Measurements from ENCODE around the gene NPC2.
"Not testable (repeated sequence)": the region's sequence is repeated elsewhere in the genome, so short reads cannot be mapped to it uniquely, and the experiment has no call there.

NPC2 gene

DNA sequence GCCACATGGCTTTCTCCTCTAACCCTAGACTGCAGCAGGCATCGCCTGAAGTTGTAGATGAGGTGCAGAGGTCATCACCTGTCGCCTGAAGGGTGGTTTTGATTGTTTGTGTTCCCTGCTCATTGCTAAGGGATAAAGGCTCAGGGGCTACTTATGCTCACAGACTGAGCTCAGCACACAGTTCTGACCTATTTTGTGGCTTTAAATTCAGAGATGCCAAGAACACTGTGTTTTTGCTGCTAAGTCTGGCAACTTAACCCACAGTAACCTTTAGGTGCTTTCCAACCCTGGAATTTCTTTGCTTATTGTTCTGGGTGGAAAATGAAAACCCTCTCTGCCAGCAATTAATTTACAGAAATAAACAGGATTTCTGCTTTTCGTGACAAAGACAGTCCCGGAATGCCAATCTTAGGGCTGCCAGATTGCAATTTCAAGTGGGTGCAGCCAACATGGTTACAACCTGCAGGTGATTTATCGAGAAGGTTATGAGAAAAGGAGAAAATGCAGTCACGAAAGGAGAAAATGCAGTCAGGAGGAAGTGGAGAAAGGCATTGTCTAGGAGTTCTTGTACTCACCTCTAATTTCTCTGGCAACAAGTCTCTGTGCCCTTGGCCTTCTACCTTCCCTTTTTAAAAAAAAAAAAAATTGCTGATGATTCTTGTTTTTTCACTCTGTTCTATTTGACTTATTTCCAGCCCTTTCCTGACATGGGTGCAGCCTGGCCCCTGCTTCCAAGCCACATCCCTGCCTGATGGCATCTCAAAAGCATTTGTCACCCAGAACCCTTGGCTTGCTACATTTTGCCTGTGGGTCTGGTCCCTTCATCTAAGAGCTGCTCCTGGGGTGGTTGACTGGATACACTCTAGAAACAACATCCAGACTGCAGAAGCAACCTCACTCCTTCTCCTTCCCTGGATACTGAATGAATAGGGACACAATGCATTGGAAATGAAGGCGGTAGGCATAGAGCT is 23.3 kb downstream of the NPC2 start:
- no peak for DNase-seq (ENCODE audit: low read depth in 2 of 2)

DNA sequence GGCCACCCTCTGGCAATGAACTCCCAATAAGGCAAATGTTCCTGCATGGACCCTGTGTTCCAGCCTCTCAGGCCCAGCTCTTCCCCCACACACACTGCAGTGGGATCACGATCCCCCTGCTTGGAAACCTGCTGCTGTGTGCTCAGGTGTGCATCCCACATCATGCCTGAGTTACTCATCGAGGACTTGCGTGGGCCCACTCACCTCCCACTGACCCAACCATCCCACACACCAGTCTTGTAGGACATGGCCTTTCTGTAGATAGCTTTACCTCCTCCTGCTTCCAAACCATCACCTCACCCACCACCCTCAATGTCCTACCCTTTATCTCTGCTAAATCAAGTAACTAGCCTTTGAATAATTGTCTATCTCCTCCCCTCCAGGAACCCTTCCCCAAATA is 24.6 kb downstream of the NPC2 start:
- DNase-seq (ENCODE audit: low read depth in 2 of 2), result no peak

DNA sequence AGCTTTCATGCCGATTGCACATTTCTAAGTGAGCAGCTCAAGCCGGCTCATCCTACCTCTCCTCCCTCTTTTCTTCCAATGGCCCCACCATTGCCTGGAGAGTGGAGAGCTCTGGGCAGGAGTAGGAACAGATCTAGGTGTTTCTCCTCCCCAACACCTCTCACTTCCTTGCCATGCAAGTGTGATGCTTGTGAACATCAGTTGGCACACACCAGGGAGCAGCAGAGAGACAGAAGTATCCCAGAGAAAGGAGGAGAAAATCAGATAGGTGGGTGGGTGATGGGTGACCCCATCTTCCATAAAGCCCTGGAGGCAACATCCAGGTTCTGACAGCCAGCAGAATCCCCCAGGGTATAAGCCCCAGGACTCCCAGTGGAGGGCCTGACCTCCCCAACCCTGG is 27.8 kb downstream of the NPC2 start:
- no peak for DNase-seq (ENCODE audit: low read depth in 2 of 2)

DNA sequence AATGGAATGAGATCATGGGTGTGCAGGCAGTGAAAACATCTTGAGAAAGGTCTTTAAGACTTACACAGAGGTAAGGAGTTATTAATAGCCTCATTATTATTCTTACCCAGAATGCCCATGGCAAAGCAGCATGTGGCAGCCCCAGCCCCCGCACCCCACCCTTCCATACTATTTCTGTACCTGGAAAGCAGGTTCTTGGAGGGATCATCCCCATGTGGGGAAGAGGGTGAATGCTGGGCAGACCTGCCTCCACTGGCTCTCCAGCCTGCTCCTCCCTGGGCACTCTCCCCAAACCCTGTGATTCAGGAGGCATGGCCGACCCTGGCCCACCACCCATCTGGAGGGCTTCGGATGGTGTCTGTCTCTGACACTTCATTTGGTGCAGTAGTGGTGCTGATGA is 28.3 kb downstream of the NPC2 start:
- DNase-seq (ENCODE audit: low read depth in 2 of 2), result no peak

DNA sequence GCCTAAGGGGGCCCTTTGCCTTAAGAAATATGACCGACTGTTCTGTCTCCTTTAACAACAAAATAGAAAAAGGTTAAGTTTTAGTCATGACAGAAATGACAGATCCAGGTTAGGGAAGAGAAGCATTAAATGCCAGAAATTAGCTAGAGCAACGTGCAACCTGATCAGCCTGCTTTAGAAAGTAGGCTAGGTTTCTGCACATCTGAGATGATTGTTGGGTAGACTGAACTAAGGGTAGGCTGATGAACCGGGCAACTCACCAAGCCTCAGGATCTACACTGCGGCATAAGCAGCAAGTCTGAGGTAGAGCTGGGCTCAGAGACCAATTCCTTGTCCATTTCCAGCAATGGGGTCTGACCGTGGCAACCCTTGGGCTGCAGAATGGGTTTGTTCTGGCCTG is 29.4 kb downstream of the NPC2 start:
- DNase-seq (ENCODE audit: low read depth in 2 of 2), result no peak

DNA sequence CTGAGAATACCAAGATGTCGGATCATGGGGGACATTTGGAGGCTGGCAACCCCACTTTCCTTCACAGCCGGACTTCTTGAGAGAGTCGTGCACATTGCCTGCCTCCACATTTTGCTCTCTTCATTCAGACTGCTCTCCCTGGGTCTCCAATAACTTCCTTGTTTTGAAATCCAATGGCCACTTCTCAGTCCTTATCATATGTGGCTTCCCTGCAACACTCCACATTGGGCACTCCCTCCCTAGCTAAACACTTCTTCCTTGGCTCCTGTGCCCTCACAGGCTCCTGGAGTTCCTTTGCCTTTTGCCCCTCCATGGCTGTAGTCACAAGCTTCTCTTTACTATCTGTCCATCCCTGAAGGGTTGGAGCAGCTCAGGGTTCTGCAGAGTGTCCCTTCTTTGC is 30.1 kb downstream of the NPC2 start:
- DNase-seq (ENCODE audit: low read depth in 2 of 2), result no peak

DNA sequence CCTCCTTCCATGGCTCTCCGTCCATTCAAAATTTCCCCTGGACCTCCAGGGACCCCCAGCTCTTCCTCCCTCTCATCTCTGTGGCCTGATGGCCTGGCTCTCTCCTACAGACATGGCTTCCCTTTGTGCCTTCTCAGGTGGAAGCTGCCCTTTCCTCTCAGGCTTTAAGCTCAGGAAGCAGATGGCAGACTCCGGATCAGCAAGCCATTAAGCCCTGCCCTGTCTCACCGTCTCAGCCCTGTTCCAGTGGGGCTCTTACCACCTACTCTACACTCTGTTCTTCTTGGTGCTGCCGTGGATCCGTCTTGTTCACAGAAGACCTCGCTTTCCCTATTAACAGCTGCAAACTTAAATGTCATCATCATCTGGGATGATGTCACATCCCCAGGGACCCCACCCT is 33.1 kb downstream of the NPC2 start:
- no peak for DNase-seq (ENCODE audit: low read depth in 2 of 2)

DNA sequence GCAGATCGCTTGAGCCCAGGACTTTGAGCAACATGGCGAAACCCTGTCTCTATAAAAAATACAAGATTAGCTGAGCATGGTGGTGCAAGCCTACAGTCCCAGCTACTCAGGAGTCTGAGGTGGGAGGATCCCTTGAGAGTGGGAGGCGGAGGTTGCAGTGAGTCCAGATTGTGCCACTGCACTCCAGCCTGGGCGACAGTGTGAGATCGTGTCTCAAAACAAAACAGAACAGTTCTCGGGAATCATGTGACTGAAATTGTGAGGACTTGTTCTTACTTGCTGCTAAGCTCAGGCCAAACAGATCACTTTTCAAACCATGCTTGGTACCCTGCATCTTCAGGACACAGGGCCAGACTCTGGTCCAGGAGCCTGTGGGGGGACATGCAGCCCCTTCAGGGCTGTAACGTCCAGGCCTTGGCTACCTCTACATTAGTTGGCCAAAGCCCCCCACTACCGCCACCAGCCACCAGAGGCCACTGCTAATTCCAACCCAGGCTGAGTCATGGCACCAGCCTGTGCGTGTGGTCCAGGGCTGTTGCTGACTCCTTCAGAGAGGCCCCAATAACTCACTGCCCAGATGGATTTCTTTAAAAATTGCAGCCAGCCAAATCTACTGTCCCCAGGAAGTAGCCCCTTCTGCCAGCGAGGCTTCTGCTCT is 33.7 kb downstream of the NPC2 start:
- DNase-seq (ENCODE audit: low read depth in 2 of 2), result peak; percentile 16 to 27

GRCh38 chr14:74457565-74457895 is 35.6 kb downstream of the NPC2 start:
- DNase-seq (ENCODE audit: low read depth in 2 of 2), result no peak

DNA sequence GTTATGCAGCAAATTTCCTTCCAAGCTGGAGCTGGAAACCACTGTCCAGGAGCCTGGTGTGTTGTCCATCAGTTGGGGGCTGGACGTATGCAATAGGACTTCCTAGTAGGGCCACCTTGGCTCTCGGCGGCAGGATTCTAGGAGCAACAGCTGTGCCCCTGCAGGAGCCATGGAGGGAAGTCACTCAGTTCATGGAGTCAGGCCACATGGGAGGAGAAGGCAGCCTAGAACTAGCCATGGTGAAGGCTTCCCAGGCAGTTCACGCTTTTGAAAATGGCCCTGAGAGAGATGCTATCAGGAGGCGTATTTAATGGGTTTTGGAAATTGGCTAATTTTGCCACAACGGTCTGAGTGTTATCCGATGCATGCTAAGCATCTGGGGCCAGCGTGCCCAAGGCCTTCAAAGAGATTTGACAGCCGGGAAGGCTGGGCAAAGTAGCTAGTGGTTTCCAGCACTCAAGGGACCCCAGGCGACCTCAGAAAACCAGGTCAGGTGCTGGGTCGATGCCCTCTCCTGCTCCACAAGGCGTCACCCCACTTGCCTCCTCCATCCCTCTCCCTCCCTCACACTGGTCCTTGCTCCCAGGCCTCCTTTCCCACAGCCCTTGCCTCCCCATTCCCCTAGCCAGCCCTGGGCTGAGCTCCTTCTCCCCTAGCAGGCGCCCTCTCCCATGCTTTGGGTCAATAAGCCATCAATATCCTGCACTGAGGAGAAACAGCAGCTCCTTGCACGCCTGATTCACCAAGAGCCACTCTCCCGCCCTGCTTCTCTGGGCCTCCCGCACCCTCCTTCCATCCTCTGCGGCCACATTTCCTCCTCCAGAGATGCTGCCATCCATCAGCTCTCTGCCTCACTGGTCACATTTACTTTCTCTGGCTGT is 36.2 kb downstream of the NPC2 start:
- DNase-seq (ENCODE audit: low read depth in 2 of 2), result no peak

DNA sequence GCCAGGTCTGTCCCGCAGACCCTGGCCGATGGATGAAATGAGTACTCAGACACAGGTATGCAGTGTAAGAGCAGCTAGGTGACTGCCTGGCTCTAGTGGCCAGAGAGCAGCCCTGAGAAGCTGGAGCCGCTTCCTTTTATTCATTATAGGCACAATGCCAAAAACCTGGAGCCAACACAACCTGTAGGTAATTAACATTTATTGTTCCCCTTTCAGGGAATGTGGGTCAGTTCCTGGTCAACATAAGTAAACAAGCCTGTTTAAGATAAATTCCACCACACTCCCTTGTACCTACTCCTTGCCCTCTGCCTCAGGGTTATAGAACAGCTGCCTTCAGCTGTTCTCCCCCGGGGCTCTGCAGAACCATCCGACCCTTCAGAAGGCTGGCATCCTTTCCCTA is 38.7 kb downstream of the NPC2 start:
- DNase-seq (ENCODE audit: low read depth in 2 of 2), result not testable (repeated sequence)

DNA sequence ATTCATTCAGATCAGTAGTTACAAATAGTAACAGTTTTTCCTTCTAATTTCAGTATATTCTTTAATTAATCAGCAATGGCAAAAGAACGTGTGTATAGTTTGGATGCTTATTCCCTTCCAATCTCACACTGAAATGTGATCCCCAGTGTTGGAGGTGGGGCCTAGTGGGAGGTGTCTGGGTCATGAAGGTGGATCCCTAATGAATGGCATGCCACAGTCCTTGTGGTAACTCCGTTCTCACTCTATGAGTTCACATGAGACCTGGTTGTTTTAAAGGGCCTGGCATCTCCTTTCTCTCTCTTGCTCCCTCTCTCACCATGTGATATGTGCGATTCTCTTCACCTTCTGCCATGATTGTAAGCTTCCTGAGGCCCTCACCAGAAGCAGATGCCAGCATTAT is 48.2 kb downstream of the NPC2 start:
- no peak for DNase-seq (ENCODE audit: low read depth in 2 of 2)

GRCh38 chr14:74442757-74443156 is 50.3 kb downstream of the NPC2 start:
- DNase-seq (ENCODE audit: low read depth in 2 of 2), result no peak

DNA sequence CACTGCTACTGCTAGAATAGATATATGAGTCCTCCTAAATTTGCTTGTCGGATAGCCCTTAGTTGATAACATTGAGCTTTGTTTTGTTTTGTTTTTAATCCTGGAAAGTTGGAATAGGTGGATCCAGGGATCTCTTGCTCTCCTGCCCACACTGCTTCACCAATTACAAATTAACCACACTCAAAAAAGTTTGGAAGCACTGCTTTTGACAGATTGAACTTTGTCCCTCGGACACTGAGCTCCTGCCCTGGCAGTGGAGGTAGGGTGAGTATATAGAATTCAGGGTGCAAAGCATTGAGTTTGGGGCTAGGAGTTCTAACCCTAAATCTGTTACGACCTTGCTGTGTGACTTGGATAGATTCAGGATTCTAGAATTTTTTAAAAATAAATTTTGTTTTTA is 52.0 kb downstream of the NPC2 start:
- DNase-seq (ENCODE audit: low read depth in 2 of 2), result no peak

- DNase-seq (ENCODE audit: low read depth in 2 of 2), result no peak
Observed at GRCh38 chr14:74438351-74438915, 54.7 kb downstream of the NPC2 start.

DNA sequence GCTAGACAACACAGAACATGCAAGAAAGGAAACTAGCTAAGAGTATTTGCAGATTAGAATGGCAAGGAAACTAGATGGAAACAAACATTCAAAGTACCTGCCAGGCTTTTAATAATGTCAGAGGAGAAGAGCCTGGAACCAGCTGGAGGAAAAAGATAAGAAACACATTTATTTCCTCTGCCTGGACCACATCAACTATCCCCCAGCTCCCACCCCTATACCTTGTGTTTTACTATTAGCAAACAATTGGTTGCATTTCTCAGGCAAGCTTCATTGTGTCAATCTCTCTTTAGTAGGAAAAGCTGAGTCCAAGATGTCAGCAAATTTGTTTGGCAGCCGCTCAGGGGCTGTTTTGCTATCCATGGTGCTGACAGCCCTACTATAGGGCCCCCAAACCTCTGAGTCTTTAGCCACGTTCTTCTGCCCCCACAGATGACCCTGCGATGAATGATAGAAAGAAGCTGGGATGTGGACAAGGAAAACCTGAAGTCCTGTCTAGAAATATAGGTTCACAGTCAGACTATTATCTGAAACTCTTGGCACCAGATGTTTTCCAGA is 55.5 kb downstream of the NPC2 start:
- DNase-seq (ENCODE audit: low read depth in 2 of 2), result no peak

GRCh38 chr14:74434294-74434693 is 58.8 kb downstream of the NPC2 start:
- DNase-seq (ENCODE audit: low read depth in 2 of 2), result no peak

DNA sequence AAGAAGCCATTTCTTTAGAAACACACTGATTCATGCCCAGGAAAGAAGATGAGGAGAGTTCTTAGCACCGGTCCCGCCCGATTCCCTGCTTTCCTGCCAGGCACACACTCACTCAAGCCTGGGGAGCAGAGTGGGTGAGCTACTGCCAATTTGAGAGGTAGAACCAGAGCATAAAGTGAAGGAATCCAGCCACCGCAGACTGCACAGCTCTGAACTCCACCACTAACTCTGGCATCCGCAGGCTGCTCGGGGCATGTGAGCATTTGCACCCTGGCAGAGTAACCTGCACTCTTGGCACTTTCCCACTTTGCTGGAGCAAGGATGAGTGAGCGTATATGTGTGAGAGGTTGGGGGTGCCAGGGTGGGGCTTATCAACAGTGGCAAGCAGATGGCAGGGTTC is 63.1 kb downstream of the NPC2 start:
- DNase-seq (ENCODE audit: low read depth in 2 of 2), result no peak
